NCI-H526 (cell line): ENCODE data around the gene TEX26.

Experiments used
- DNase-seq, 2 experiments: peaks; one replicate each; lab custom pipeline; 2025; lab: John Stamatoyannopoulos, UW

Gene TEX26

DNA sequence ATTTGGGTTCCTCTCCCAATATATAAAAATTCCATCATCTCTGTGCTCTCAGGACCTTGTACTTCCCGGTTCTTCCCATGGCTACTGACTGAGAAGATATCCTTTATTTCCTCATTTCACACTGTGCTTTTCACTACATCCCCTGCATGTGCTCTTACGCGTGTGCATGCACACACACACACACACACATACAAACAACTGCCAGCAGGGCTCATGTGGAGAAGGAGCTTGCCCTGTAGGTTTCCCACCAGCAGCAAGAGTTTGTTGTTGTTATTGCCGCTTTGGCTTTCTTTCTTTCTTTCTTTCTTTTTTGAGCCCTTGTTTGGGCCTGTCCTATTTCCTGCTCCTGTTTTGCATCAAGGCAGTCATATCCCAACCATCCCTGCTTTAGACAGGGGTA lies 43.6 kb downstream of the TEX26 start:
- DNase-seq, result no peak

- DNase-seq, result peak; percentile 60 to 92
These were observed 46.8 kb downstream of the TEX26 start for GRCh38 chr13:30978981-30979956.

- no peak for DNase-seq
These were observed 50.0 kb downstream of the TEX26 start for GRCh38 chr13:30982506-30982905.

DNA sequence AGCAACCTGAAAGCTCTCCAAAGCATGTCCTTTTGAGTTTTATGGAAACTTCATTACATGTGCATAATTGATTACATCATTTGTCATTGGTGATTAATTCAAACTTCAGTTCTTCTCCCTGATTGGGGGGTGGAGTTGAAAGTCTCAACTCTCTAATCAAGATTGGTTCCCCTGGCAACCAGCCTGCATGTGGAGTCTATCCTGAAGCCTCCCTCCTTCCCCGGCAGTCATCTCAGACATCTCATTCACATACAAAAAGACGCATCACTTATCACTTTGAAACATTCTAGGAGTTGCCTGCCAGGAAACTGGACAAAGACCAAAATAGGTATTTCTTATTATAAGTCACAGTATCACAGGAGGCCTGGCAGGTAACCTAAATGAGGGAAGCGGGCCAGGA lies 50.5 kb downstream of the TEX26 start:
- DNase-seq, result no peak

DNA sequence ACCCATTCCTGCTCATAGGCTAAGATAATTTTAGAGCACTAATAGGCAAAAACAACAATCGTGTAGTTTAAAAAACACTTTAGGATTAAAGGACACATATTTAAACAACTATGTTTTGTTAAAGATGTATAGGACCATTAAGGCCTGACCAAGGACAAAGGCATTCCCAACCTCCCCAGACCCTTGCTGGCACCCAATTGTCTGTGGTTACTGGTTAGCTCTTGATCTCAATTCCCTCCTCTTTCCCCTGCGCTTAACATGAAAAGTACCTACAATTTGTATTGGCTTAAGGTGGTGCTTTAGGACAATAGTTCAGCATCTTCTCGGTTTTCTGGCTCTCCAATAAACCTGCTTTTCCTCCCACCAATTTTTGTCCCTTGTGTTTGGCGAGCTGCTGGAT lies 51.0 kb downstream of the TEX26 start:
- no peak for DNase-seq

DNA sequence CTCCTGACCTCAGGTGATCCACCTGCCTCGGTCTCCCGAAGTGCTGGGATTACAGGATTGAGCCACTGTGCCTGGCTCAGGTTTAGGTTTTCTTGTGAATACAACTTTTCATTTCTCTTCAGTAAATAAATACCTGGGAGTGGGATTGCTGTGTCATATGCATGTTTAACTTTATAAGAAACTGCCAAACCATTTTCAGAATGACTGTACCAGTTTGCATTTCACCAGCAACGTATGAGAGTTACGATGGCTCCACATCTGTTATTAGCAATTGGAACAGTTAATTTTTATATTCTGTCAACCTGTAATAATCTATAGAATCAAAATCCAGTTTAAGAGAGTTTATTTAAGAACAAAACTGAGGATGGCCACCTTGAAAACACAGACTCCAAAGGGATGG lies 52.2 kb downstream of the TEX26 start:
- no peak for DNase-seq

DNA sequence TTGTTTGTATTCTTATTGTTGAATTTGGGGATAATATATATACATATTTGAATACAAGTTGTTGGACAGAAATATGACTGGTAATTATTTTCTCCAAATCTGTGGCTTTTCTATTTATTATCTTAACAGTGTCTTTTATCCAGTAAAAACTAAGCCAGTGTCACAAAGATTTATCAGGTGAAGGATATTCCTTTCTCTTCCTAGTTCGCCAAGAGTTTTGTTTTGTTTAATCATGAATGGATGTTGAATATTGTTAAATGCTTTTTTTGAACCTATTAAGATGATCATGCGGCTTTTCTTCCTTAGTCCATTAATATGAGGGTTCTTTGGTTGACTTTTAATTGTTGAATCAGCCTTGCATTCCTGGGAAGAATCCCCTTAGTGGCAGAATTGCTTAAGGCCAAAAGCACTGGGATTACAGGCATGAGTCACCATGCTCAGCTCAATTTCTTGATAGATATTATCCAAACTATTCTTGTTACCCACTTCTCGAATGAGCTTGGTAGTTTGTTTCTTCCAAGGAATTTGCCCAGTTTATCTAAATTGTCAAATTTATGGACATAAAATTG lies 53.3 kb downstream of the TEX26 start:
- DNase-seq, result no peak

GRCh38 chr13:30991184-30991583 lies 58.7 kb downstream of the TEX26 start:
- no peak for DNase-seq

DNA sequence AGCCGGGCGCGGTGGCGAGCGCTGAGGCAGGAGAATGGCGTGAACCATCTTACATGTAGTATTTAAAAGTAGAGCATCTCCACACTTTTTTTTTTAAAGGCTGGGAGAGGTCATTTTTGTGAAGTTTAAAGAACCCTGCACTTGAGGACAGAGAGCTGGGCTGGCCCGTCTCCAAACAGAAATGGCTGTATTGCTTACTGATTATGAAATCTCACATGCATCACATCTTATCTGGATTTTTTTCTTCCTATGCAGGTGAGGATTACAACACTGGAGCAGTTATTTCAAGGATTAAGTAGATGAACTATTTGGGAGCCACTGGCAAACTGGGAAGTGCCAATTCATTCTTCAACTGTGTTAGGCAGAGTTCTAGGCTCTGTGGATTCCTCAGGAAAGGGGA lies 59.5 kb downstream of the TEX26 start:
- DNase-seq, result no peak

- DNase-seq, result no peak
These were observed 62.9 kb downstream of the TEX26 start for GRCh38 chr13:30995331-30995730.

DNA sequence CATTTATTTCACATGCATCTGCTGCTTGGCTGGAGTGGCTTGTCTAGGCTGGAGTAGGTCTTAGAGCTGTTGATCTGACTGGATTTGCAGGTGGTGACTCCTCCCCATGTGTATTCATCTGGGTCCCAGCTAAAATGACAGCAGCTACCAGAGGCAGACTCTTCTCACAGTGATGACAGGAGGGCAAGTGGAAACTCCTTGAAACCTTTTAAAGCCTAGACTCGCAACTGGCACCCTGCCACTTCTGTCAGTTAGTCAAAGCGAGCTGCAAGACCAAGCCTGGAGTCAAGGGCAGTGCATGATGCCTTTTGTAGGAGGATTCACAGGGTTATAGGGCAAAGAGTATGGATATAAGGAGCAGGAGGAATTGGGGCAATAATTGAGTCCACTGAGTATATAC lies 65.2 kb downstream of the TEX26 start:
- peak; percentile 41 to 53 for DNase-seq

GRCh38 chr13:30998136-30999088 lies 66.0 kb downstream of the TEX26 start:
- DNase-seq, result peak; percentile 77 to 83

GRCh38 chr13:31000889-31001288 lies 68.4 kb downstream of the TEX26 start:
- DNase-seq, result no peak

DNA sequence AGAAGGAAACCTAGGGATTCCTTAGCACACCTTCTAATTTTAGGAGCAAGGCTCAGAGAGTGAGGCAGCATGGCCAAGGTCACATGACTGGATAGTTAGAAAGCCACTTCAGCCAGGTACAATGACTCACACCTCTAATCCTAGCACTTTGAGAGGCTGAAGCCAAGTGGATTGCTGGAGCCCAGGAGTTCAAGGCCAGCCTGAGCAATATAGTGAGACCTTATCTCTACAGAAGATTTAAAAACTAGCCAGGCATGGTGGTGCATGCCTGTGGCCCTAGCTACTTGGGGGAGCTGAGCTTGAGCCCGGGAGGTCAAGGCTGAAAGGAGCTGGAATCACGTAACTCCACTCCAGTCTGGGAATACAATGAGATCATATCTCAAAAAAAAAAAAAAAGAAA lies 69.2 kb downstream of the TEX26 start:
- DNase-seq, result no peak

GRCh38 chr13:31005066-31005465 lies 72.6 kb downstream of the TEX26 start:
- no peak for DNase-seq

- DNase-seq, result peak; percentile 16 to 68
These were observed 75.0 kb downstream of the TEX26 start for GRCh38 chr13:31007417-31007816.

GRCh38 chr13:31008400-31009115 lies 76.1 kb downstream of the TEX26 start:
- no peak for DNase-seq

DNA sequence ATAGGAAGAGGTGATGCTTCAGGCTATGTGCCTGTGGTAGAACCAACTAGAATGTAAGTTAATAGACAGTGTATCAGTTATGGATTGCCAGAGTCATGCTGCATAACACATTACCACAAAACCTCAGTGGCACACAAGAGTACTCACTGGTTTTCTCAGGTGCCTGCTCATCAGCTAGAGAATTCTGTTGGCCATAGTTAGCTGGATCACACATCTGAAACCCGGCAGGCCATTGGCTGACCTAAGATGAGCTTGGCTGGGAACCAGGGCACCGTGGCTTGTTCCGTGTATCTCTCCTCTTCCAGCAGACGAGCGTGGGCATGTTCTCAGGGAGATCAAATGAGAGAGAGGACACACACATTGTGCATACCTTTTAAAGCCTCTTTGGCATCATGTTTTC lies 76.7 kb downstream of the TEX26 start:
- DNase-seq, result peak in 1 of 2 experiments; percentile 12

- DNase-seq, result no peak
These were observed 77.8 kb downstream of the TEX26 start for GRCh38 chr13:31010296-31010695.

- peak; percentile 97 to 99 for DNase-seq
These were observed 78.9 kb downstream of the TEX26 start for GRCh38 chr13:31011193-31011860.
